Measurements from ENCODE around the gene ZNF423. TPM values are rescaled to one million over a fixed set of nuclear protein-coding genes. Genes with fewer than 3 reads are reported as not detected.

ZNF423 gene
- total and polyA plus RNA-seq, 7 donors, result 2.3 to 30.7 (median 14.4) TPM

DNA sequence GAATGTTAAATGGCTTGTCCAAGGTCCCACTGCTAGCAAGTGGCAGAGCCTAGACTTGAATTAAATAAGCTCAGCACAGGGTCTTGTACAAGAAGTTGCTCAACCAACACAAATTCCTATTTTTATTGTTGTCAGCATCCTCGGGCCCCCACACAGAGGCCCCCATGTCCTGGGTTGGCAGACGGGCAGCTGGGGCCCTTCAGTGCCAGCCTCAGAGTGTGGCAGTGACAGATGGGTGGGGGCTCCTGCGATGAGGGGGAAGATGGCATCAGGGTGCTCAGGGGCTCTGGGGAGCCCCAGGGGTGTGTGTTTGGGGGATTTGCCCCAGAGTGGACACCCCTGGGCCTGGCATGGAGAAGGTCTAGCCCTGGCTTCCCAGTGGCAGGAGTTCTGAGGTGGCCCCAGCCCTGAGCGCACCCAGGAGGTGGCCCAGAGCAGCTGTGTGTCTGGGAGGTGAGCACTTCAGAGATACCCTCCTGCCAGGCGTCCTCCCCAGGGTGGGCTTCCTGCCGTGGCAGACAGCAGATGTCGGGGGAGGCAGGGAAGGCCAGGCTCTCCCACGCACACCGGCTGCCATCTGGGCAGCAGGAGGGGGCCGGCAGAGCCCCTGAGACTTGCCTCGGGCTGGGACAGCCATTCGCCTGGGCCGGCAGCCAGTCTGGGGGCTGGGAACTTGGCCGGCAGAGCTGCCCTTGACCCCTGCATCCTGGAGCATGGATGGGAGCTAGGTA lies 331.5 kb downstream of the ZNF423 start:
- DNase-seq (no peak), ATAC-seq (no peak)
- H3K36me3 ChIP-seq (ENCODE audit: insufficient read depth in 1 of 2, low read depth in 1 of 2), result peaks cover 0 to 29% of the 10 kb centered on the region in 2 donors
- TF ChIP-seq, protein P1, sequence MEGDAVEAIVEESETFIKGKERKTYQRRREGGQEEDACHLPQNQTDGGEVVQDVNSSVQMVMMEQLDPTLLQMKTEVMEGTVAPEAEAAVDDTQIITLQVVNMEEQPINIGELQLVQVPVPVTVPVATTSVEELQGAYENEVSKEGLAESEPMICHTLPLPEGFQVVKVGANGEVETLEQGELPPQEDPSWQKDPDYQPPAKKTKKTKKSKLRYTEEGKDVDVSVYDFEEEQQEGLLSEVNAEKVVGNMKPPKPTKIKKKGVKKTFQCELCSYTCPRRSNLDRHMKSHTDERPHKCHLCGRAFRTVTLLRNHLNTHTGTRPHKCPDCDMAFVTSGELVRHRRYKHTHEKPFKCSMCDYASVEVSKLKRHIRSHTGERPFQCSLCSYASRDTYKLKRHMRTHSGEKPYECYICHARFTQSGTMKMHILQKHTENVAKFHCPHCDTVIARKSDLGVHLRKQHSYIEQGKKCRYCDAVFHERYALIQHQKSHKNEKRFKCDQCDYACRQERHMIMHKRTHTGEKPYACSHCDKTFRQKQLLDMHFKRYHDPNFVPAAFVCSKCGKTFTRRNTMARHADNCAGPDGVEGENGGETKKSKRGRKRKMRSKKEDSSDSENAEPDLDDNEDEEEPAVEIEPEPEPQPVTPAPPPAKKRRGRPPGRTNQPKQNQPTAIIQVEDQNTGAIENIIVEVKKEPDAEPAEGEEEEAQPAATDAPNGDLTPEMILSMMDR (IDR thresholded peaks at IDR 0.05), result no peak
- no peak overlapping the region for H3K27ac ChIP-seq
- intact Hi-C loops (cut with DNase I), result no loop called here
- no peaks in the 10 kb centered on the region for H3K27me3 ChIP-seq (ENCODE audit: insufficient read depth in 3 of 3, low read length in 2 of 3)
- no peaks in the 10 kb centered on the region for H3K9me3 ChIP-seq
- no peak overlapping the region for H3K4me3 ChIP-seq
- WGBS, 3 donors, result 51 to 69% (median 51%) methylated on average over 14 of the region's 14 CpGs
- H3K4me1 ChIP-seq, result no peaks in the 10 kb centered on the region

- no peak overlapping the region for H3K27ac ChIP-seq
- H3K4me1 ChIP-seq, result no peaks in the 10 kb centered on the region
- no peak overlapping the region for H3K4me3 ChIP-seq
- TF ChIP-seq, protein P1 (IDR thresholded peaks at IDR 0.05), result no peak
- ATAC-seq (no peak), DNase-seq (no peak)
- H3K36me3 ChIP-seq (ENCODE audit: insufficient read depth in 1 of 2, low read depth in 1 of 2), result peaks cover 0 to 29% of the 10 kb centered on the region in 2 donors
- H3K27me3 ChIP-seq (ENCODE audit: insufficient read depth in 3 of 3, low read length in 2 of 3), result no peaks in the 10 kb centered on the region
- intact Hi-C loops (cut with DNase I), result no loop called here
- no peaks in the 10 kb centered on the region for H3K9me3 ChIP-seq
- 75 to 92% (median 79%) methylated on average over 17 of the region's 17 CpGs for WGBS, 3 donors
Observed at GRCh38 chr16:49523435-49524159, 332.3 kb downstream of the ZNF423 start.

GRCh38 chr16:49521734-49522325 lies 334.1 kb downstream of the ZNF423 start:
- TF ChIP-seq, protein P1 (IDR thresholded peaks at IDR 0.05), result no peak
- WGBS, 3 donors, result 86 to 91% (median 89%) methylated on average over 7 of the region's 7 CpGs
- no peak for DNase-seq
- Histone ChIP-seq H3K9me3 (no peaks in the 10 kb centered on the region), H3K27ac (no peak overlapping the region), H3K4me1 (peaks cover 10% of the 10 kb centered on the region), H3K36me3 (ENCODE audit: insufficient read depth in 1 of 2, low read depth in 1 of 2) (peaks cover 0 to 29% of the 10 kb centered on the region in 2 donors), H3K27me3 (ENCODE audit: insufficient read depth in 3 of 3, low read length in 2 of 3) (no peaks in the 10 kb centered on the region), H3K4me3 (no peak overlapping the region)
- ATAC-seq, result no peak
- intact Hi-C loops (cut with DNase I), result no loop called here

GRCh38 chr16:49520492-49521038 lies 335.3 kb downstream of the ZNF423 start:
- peaks cover 0 to 29% of the 10 kb centered on the region in 2 donors for H3K36me3 ChIP-seq (ENCODE audit: insufficient read depth in 1 of 2, low read depth in 1 of 2)
- H3K27ac ChIP-seq, result no peak overlapping the region
- WGBS, 3 donors, result 82 to 93% (median 93%) methylated on average over 8 of the region's 8 CpGs
- no peaks in the 10 kb centered on the region for H3K9me3 ChIP-seq
- TF ChIP-seq, protein P1 (IDR thresholded peaks at IDR 0.05), result no peak
- intact Hi-C loops (cut with DNase I), result no loop called here
- DNase-seq (no peak), ATAC-seq (no peak)
- H3K4me3 ChIP-seq, result no peak overlapping the region
- H3K27me3 ChIP-seq (ENCODE audit: insufficient read depth in 3 of 3, low read length in 2 of 3), result no peaks in the 10 kb centered on the region
- peaks cover 23% of the 10 kb centered on the region for H3K4me1 ChIP-seq

All from psoas muscle (tissue), 8 donors.